H7 (cell line): ENCODE data around the gene BRWD1. TPM values are rescaled to one million over a fixed set of nuclear protein-coding genes. Genes with fewer than 3 reads are reported as not detected.
A peak's percentile ranks its signal among the peaks of the same experiment; 100 is the strongest.
"Not testable (repeated sequence)": the region's sequence is repeated elsewhere in the genome, so short reads cannot be mapped to it uniquely, and the experiment has no call there.

Experiments
- DNase-seq: peaks from one replicate; pipeline ENCODE4 v3.0.0; 2012
- H3K27me3 ChIP-seq: 2 replicates; pipeline ENCODE4 v1.6.0; 2011; ENCODE audit warnings: mild to moderate bottlenecking, low read length; ENCODE audit not compliant: control insufficient read depth, insufficient read depth
- H3K36me3 ChIP-seq: replicated peaks from 2 replicates; pipeline ENCODE4 v1.5.1; 2011; ENCODE audit warnings: low read length; ENCODE audit not compliant: control insufficient read depth, insufficient read depth
- H3K4me3 ChIP-seq: 2 replicates; pipeline ENCODE4 v1.5.1; 2011; ENCODE audit warnings: low read depth, mild to moderate bottlenecking, control low read depth, low read length, moderate library complexity; ENCODE audit not compliant: insufficient read depth
- total RNA-seq: library from RNA; depleted of rRNA; stranded (reverse); fragments of >200 nt; shearing (Covaris generic); gene quantifications from 2 replicates; pipeline ENCODE4 v1.2.3, GENCODE V29; 2014

The BRWD1 gene
- total RNA-seq, 1 experiment from 2014 or later: 33.5 TPM

- Histone ChIP-seq H3K4me3 (no peak overlapping the region), H3K27me3 (no peaks in the 10 kb centered on the region), H3K36me3 (peaks cover 5% of the 10 kb centered on the region)
- no peak for DNase-seq
Measured at GRCh38 chr21:39168800-39169199, 144.6 kb downstream of the BRWD1 start.

GRCh38 chr21:39164523-39164922, 148.9 kb downstream of the BRWD1 start:
- Histone ChIP-seq H3K27me3 (no peaks in the 10 kb centered on the region), H3K36me3 (no peaks in the 10 kb centered on the region), H3K4me3 (no peak overlapping the region)
- no peak for DNase-seq

- H3K4me3 ChIP-seq: no peak overlapping the region
- DNase-seq: no peak
- no peaks in the 10 kb centered on the region for H3K36me3 ChIP-seq
Measured at GRCh38 chr21:39161064-39161463, 152.4 kb downstream of the BRWD1 start.

GRCh38 chr21:39159342-39160063, 153.9 kb downstream of the BRWD1 start:
- Histone ChIP-seq H3K27me3 (no peaks in the 10 kb centered on the region), H3K36me3 (no peaks in the 10 kb centered on the region), H3K4me3 (no peak overlapping the region)
- no peak for DNase-seq

More at GRCh38 chr21:39161064-39161463, 152.4 kb downstream of the BRWD1 start:
- no peaks in the 10 kb centered on the region for H3K27me3 ChIP-seq

GRCh38 chr21:39157241-39157640, 156.2 kb downstream of the BRWD1 start:
- not testable (repeated sequence) for DNase-seq, H3K4me3 ChIP-seq, H3K36me3 ChIP-seq, H3K27me3 ChIP-seq

- H3K36me3 ChIP-seq: no peaks in the 10 kb centered on the region
- DNase-seq: no peak
- no peak overlapping the region for H3K4me3 ChIP-seq
- no peaks in the 10 kb centered on the region for H3K27me3 ChIP-seq
Measured at GRCh38 chr21:39156024-39156423, 157.4 kb downstream of the BRWD1 start.

- H3K27me3 ChIP-seq: no peaks in the 10 kb centered on the region
- no peak overlapping the region for H3K4me3 ChIP-seq
- no peaks in the 10 kb centered on the region for H3K36me3 ChIP-seq
- DNase-seq: no peak
Measured at GRCh38 chr21:39155578-39155977, 157.9 kb downstream of the BRWD1 start.

GRCh38 chr21:39153842-39154241, 159.6 kb downstream of the BRWD1 start:
- no peak for DNase-seq

GRCh38 chr21:39153373-39153772, 160.1 kb downstream of the BRWD1 start:
- no peak overlapping the region for H3K4me3 ChIP-seq
- no peaks in the 10 kb centered on the region for H3K27me3 ChIP-seq
- peak; percentile 61 for DNase-seq
- H3K36me3 ChIP-seq: no peaks in the 10 kb centered on the region

More at GRCh38 chr21:39153842-39154241, 159.6 kb downstream of the BRWD1 start:
- Histone ChIP-seq H3K4me3 (no peak overlapping the region), H3K36me3 (no peaks in the 10 kb centered on the region), H3K27me3 (no peaks in the 10 kb centered on the region)

- DNase-seq: no peak
- Histone ChIP-seq H3K27me3 (no peaks in the 10 kb centered on the region), H3K36me3 (no peaks in the 10 kb centered on the region), H3K4me3 (no peak overlapping the region)
Measured at GRCh38 chr21:39152271-39152670, 161.2 kb downstream of the BRWD1 start.

- Histone ChIP-seq H3K27me3 (no peaks in the 10 kb centered on the region), H3K36me3 (no peaks in the 10 kb centered on the region), H3K4me3 (no peak overlapping the region)
- DNase-seq: no peak
Measured at GRCh38 chr21:39150877-39151276, 162.6 kb downstream of the BRWD1 start.

- H3K36me3 ChIP-seq: no peaks in the 10 kb centered on the region
- no peaks in the 10 kb centered on the region for H3K27me3 ChIP-seq
- H3K4me3 ChIP-seq: no peak overlapping the region
- DNase-seq: no peak
Measured at GRCh38 chr21:39150316-39150715, 163.1 kb downstream of the BRWD1 start.

GRCh38 chr21:39149882-39150281, 163.6 kb downstream of the BRWD1 start:
- H3K27me3 ChIP-seq: no peaks in the 10 kb centered on the region
- DNase-seq: no peak
- no peaks in the 10 kb centered on the region for H3K36me3 ChIP-seq
- no peak overlapping the region for H3K4me3 ChIP-seq

- no peak for DNase-seq
- no peaks in the 10 kb centered on the region for H3K27me3 ChIP-seq
- H3K36me3 ChIP-seq: no peaks in the 10 kb centered on the region
- no peak overlapping the region for H3K4me3 ChIP-seq
Measured at GRCh38 chr21:39148975-39149374, 164.5 kb downstream of the BRWD1 start.

GRCh38 chr21:39144191-39144590, 169.2 kb downstream of the BRWD1 start:
- H3K36me3 ChIP-seq: no peaks in the 10 kb centered on the region
- H3K27me3 ChIP-seq: no peaks in the 10 kb centered on the region
- DNase-seq: no peak
- no peak overlapping the region for H3K4me3 ChIP-seq

GRCh38 chr21:39142972-39143371, 170.5 kb downstream of the BRWD1 start:
- Histone ChIP-seq H3K4me3 (no peak overlapping the region), H3K27me3 (no peaks in the 10 kb centered on the region), H3K36me3 (no peaks in the 10 kb centered on the region)
- no peak for DNase-seq
